NCI-H2107 treated with DMSO at 0.1 percent for 48 hours (cell line): ENCODE results near the gene ANO9.
A peak's percentile ranks its signal among the peaks of the same experiment; 100 is the strongest.
"Not testable (repeated sequence)": the region's sequence is repeated elsewhere in the genome, so short reads cannot be mapped to it uniquely, and the experiment has no call there.

Experiments
- DNase-seq: peaks from one replicate; lab custom pipeline; 2025; ENCODE audit not compliant: unreplicated experiment; lab: John Stamatoyannopoulos, UW

The ANO9 gene

DNA sequence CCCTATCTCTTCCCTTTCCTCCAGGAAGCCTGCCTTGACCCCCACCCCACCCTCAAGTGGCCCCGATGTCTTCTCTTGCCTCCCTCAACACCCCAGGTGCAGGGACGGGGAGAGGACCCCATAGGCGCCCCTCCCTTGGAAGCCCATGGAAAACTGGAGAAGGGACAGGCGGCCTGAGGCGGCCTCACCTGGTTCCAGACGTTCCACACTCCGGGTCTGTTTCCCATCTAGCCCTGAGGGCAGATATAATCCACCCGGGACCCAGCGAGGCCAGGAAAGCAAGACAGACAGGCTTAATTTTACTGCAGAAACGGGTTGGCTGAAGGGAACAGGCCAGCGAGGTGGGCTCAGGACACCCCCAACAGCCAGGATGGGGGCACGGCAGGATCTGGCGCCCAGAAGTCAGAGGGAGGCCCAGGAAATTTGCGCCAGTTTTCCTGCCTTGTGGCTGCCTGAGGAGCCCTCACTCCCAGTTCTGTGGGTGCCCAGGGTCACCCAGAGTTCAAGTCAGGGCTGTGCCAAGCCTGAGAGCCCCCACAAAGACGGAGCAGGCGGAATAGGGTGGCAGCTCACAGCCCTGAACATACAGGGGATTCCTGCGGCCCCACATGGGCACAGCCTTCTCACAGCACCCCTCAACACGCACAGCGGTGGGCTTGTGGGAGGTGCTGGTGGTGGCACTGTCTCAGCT lies 24.0 kb downstream of the ANO9 start:
- DNase-seq: no peak

- DNase-seq: peak; percentile 15
Observed at GRCh38 chr11:416757-417621, 24.8 kb downstream of the ANO9 start.

DNA sequence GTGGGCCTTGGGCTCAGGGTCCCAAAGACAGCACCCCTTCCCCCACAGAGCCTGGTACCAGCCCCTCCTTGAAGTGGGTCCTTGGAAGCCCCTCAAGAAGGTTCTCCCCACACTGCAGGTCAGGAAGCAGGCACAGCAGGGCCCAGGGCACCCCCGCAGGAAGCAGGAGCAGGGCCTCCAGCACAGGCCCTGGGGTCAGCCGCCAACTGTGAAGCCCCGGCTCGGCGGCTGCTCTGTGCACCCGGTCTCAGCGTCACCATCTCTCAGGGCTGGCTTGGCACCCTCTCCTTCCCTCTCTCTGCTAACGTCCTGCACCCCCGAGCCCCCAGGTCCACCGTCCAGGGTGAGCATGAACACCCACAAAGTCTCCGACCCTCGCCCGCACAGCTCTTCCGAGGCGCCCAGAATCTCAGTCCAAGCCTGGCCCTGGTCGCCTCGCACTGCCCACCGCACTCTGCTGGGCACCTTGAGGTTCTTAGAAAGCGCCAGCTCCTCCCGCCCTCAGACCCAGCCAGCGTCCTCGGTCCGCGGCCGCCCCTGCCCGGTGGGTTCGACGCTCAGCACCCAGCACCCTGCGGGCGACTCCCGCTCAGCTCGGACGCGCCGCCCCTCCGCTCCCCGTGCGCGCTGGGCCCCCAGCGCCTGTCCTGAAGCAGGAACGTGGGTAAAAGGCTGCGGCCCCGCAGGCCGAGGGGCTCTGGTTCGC lies 25.6 kb downstream of the ANO9 start:
- no peak for DNase-seq

DNA sequence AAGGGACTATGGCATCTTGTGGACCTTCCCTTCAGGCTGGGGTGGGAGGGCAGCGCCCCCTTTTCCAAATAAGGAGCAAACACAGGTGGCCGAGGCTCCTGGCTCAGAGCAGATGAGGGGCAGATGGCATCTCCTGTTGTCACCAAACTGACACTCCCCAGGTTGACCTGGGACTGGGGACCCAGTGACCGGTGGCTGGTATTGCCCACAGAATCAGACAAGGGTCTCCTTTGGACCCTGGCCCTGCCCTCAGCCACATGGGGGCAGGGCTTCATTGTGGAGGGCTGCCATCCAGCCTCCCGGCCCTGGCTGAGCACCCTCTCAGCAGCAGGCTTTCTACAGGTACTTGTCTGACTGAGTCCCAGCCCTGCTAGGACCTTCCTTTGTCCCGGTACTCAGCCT lies 26.2 kb downstream of the ANO9 start:
- no peak for DNase-seq

DNA sequence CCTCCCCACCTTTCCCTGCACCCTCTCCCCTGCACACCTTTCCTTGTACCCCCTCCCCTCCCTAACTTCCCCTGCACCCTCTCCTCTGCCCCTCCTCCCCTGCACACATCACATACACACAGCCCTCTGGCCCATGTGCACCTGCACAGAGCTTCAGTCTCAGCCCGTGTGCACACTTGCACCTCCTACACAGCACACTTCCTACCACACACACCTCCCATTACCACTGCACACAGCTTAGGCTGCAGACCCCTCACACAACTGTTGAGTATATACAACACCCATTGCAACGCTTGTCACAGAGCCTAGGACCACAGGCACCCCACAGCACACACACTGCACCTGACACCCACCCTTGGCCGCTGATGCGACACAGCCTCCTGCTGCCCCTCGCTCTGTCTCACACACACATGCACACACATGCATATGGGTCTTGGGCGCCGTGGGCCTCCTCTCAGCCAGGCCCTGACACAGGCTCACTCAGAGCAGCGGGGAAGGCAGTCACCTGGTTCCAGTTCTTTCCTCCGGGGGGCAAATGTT lies 27.4 kb downstream of the ANO9 start:
- DNase-seq: no peak

DNA sequence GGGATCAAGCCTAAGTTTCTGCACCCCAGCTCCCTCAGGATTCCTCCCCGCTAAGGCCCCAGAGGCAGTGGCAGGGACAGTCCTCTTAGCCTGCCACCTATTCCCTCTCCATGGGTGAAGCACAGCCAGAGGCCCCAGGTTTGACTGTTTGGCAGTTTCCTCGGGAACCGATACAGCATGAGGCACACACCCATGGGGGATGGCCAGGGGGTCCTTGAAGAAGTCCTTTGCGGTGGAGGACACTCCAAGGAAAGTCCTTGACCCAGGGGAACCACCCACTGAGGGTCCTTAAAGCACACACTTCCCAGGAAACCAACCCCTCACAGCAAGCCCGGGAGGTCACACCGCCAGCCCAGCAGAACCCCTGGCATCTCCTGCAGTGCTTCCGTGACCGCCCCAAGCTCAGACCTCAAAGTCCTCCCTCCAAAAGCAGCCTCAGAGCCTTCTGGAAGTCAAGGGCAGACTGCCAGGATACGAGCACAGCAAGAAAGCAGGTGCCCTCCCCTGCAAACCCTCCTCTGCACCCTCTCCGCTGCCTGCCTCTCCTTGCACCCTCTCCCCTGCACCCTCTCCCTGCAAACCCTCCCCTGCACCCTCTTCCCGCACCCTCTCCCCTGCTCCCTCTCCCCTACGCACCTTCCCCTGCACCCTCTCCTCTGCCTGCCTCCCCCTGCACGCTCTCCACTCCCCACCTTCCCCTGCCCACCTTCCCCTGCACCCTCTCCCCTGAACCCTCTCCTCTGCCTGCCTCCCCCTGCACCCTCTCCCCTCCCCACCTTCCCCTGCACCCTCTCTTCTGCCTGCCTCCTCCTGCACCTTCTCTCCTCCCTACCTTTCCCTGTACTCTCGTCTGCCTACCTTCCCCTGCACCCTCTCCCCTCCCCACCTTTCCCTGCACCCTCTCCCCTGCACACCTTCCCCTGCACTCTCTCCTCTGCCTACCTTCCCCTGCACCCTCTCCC lies 28.4 kb downstream of the ANO9 start:
- DNase-seq: no peak

GRCh38 chr11:412641-413119 lies 29.1 kb downstream of the ANO9 start:
- DNase-seq: no peak

DNA sequence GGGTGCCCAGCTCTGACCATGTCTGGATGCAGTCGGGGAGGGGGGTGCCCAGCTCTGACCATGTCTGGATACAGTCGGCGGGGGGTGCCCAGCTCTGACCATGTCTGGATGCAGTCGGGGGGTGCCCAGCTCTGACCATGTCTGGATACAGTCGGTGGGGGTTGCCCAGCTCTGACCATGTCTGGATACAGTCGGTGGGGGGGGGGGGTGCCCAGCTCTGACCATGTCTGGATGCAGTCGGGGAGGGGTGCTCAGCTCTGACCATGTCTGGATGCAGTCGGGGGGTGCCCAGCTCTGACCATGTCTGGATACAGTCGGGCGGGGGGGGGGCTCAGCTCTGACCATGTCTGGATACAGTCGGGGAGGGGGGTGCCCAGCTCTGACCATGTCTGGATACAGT lies 30.3 kb downstream of the ANO9 start:
- DNase-seq: not testable (repeated sequence)

- DNase-seq: not testable (repeated sequence)
Observed at GRCh38 chr11:410711-411110, 31.1 kb downstream of the ANO9 start.

DNA sequence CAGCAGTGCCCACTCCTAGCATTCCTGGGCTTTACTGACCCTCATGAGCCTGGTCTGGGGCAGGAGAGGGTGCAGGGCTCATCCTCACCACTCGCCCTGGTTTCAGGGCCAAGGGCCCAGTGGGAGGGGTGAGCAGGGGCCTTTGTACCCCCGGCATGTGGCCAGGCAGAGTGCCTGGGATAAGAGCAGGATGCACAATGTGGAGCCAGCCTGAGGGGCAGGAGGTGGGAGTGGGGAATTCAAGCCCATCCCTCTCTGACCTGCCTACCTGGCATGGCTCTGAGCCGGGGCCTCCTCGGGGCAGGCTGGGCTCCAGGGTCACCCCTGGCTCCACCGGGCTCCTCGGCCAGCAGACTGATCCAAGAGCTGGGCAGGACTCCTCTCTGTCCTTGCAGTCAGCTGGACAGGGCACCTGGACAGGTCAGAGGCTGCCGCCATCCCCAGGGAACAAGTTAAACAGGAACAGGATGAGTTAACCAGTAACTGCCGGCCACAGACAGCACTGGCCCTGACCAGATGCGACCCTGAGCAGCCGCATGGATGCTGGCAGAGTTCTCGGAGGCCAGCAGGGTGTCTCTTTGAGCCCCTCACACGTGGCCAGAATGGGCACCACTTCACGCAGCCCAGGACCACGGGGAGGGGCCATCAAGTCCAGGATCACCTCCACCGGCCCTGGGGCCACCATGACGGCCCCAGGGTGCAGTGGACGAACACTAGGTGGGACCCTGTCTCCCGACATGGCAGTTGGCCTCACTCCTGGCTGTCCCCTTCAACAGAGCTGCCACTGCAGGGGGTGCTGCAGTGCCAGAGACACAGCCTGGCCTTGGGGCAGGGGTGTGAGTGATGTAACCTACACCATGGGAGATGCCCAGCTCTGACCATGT lies 32.0 kb downstream of the ANO9 start:
- no peak for DNase-seq

- DNase-seq: no peak
Observed at GRCh38 chr11:409008-409599, 32.7 kb downstream of the ANO9 start.

DNA sequence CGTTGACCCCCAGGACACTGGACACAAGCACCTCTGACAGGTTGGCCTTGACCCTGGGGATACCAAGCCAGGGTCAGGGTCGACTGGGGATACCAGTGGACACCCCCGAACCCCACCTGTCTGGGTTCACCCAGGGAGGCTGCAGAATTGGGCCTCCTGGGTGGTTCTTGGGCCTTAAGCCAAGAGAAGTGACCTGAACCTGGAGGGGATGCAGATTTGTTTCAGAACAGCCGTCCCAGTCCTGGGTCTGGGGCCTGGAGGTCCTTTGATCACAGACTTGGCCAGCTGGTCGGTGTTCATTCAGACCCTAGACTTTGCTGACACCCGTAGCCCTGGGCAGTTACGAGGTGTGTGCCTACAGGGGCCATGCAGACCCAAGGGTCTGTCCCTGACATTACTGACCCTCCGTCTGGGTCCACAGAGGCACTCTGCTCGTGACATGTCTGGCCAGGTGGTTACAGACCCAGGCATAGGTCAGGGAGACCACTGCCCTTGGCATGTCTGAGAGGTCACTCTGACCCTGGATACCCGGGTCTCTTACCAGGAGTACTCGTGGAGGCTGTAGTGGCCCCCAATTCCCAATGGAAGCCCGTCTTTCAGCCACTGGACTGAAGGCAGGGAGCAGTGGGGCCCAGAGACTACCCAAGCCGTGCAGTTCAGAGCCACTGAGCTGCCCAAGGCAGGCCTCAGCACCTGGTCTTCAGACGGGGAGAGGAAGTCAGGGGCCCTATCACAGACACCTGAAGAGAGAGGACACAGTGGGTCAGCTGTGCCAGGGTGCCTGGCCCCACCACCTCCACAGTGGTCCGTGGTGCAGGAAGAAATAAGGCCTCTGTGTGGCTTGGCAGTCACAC lies 33.4 kb downstream of the ANO9 start:
- no peak for DNase-seq

GRCh38 chr11:407651-408123 lies 34.1 kb downstream of the ANO9 start:
- DNase-seq: no peak

DNA sequence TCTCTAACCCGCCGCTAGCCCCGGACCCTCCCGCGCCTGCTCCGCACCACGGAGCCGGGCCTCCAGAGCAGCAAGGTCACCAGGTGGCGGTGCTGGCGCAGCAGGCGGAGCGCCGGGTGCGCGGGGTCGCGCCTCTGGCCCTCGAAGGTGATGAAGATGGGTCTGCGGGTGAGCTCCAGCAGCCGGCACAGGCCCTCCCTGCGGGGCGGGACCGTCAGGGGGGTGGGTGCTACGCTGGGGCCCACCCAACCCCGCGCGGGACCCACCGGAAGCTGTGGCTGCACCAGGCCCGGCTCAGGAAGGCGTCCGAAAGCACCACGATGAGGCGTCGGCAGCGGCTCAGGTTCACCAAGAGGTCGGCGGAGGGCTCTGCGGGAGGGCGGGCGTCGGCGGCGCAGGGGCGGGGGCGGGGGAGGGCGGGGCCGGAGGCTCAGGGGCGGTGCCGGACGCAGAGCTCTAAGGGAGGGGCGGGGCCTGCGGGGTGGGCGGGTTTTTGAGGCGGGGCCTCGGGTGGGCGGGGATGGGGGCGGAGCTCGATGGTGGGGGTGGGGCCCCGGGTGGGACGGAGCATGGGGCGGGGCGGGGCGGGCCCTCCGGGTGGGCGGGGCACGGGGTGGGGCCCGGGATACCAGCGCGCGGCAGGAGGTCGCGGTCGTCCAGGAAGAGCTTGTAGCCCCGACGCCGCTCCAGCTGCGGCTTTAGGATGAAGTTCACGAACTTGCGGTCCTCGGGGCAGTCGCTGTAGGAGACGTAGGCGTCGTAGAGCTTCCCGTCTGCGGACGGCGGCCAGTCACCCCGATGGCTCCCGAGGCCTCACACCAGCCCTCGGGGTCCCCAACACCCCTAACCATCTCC lies 34.8 kb downstream of the ANO9 start:
- no peak for DNase-seq

DNA sequence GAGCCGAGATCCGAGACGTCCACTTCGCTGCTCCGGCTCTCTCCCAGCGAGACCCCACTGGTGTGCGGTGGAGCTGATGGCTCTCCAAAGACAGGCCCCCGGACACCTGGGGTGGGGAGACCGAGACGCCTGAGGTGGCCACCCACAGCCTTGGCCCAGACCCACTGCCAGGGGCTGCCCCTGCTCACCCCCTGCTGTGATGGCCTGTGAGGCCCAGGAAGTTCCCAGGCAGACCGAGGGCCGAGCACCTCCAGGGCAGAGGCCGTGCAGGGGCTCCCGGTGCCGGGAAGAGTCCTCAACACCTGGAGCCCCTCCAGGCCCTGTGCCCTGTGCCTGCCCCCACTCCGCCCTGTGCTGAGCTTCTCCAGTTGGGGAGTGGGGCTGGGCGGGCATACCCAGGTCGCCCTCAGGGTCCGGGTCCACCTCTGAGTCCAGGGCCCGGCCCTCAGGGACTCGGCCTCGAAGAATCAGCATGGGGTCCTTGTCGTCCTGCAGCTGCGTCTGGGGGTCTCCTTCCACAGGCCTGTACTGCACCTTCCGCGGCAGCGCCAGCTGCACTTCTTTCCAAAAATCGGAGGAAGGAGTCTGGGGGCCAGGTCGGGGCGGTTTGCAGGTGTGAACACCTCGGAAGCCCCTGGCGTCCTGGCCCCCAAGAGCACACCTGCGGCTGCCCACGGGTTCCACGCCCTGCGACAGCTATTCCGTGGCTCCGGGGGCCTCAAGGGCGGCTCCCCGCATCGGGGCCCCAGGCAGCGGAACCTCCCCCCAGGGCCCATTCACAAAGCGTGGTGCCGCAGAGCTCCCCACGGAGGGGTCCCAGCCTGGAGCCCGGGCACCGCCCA lies 35.6 kb downstream of the ANO9 start:
- no peak for DNase-seq

DNA sequence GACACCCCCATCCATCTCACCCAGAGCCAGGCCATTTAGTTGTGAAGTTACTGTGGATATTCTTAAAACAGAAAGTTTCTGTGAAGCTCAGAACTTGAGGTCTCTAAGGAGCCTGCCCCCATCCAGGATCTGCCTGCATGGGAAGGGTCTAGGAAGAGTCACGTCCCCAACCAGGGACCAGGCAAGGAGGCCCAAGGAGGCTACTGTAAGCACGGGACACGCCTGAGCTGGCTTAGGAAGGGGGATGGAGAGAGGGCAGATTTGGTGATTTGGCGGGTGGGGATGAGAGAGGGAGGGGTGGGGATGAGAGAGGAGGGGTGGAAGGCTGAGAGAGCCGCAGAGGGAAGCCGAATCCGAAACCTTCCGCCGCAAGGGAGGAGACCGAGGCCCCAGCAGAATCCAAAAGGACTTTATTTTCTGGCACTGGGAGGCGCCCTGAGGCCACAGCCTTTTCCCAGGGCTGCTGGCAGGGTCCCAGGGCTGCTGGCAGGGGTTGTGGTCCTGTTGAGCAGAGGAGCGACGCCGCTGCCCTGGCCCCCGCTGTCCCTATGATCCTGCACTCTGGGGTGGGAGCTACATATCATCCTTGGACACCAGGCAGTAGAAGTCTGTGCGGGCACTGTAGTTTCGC lies 36.4 kb downstream of the ANO9 start:
- no peak for DNase-seq
